HepG2 (cell line): ENCODE data around the gene FRMD4A. TPM values are rescaled to one million over a fixed set of nuclear protein-coding genes. Genes with fewer than 3 reads are reported as not detected.

Source experiments
- ATAC-seq: fragments of 200-7000 bp; cut with Tn5 transposase; 3 replicates; pipeline ENCODE4 v1.9.1; 2020; ENCODE audit warnings: mild to moderate bottlenecking, moderate library complexity
- BruUV-seq: library from RNA; stranded (reverse); fragments of 400-500 nt; replicated peaks from 2 replicates; lab custom pipeline; 2021; lab: Mats Ljungman, UMichigan
- CTCF ChIA-PET: fragments of 300-600 bp; formaldehyde crosslinking; extraction: SDS; loops from one replicate; lab custom pipeline; 2021; ENCODE audit warnings: low total read pairs, inconsistent platforms, low intra/inter-chr PET ratio; lab: Yijun Ruan, JAX
- POLR2A ChIA-PET: fragments of 350-600 bp; sonication (Branson Sonifier 250); formaldehyde crosslinking; loops from one replicate; lab custom pipeline; 2020; ENCODE audit warnings: antibody characterized with exemption, inconsistent platforms; lab: Yijun Ruan, JAX
- DNase-seq: peaks from one replicate; pipeline ENCODE4 v3.0.0-alpha.2; 2015; ENCODE audit warnings: low spot score
- FAIRE-seq: peaks from 3 replicates; lab custom pipeline; 2011; peaks lifted over from hg19 to GRCh38; lab: Jason Lieb, UNC
- H2AFZ ChIP-seq: one replicate; pipeline ENCODE4 v1.6.1; 2011; ENCODE audit warnings: low read length, inconsistent platforms
- H3K27ac ChIP-seq: fragments of 300-600 bp; 3 replicates; pipeline ENCODE4 v1.8.0; 2011; ENCODE audit warnings: mixed run types, mild to moderate bottlenecking, mixed read lengths, low read length, inconsistent platforms; ENCODE audit not compliant: insufficient read depth; ENCODE audit errors: extremely low read length
- H3K27me3 ChIP-seq, 2 experiments: fragments of 200-600 bp in 1 of 2; 2 replicates in 1 of 2; 3 replicates in 1 of 2; pipeline versions ENCODE4 v1.6.0 to v1.8.0; 2011; ENCODE audit warnings: low read length in 2 of 2, mild to moderate bottlenecking in 2 of 2, moderate library complexity in 2 of 2, inconsistent platforms in 1 of 2; ENCODE audit not compliant: insufficient read depth in 2 of 2, control insufficient read depth in 1 of 2
- H3K36me3 ChIP-seq, 2 experiments: fragments of 200-600 bp in 1 of 2; replicated peaks in 1 of 2; 2 replicates in 1 of 2; 3 replicates in 1 of 2; pipeline versions ENCODE4 v1.5.1 to v1.8.0; 2011; ENCODE audit warnings: low read length in 2 of 2, inconsistent platforms in 1 of 2; ENCODE audit not compliant: insufficient read depth in 2 of 2, control insufficient read depth in 1 of 2
- H3K4me1 ChIP-seq: 2 replicates; pipeline ENCODE4 v1.5.1; 2012; ENCODE audit warnings: low read length, inconsistent platforms; ENCODE audit not compliant: insufficient read depth
- H3K4me2 ChIP-seq: 2 replicates; pipeline ENCODE4 v1.6.0; 2011; ENCODE audit warnings: low read depth, low read length, inconsistent platforms
- H3K4me3 ChIP-seq, 3 experiments: fragments of 200-600 bp in 1 of 3; sonication (generic), shearing (Covaris generic) in 1 of 3; replicated peaks in 1 of 3; 2 replicates each; pipeline ENCODE4 v1.5.1; 2011 to 2016; ENCODE audit warnings: low read length in 3 of 3, inconsistent platforms in 2 of 3, low read depth in 2 of 3, mild to moderate bottlenecking in 2 of 3, control low read depth in 1 of 3, mixed read lengths in 1 of 3; ENCODE audit not compliant: insufficient read depth in 1 of 3
- H3K79me2 ChIP-seq: one replicate; pipeline ENCODE4 v1.6.1; 2011; ENCODE audit warnings: low read length, inconsistent platforms; ENCODE audit not compliant: insufficient read depth
- H3K9ac ChIP-seq: 2 replicates; pipeline ENCODE4 v1.6.0; 2011; ENCODE audit warnings: mild to moderate bottlenecking, low read depth, low read length, inconsistent platforms; ENCODE audit not compliant: insufficient read depth
- H3K9me3 ChIP-seq: 2 replicates; pipeline ENCODE4 v1.5.1; 2012; ENCODE audit warnings: mild to moderate bottlenecking, low read length
- H4K20me1 ChIP-seq: 2 replicates; pipeline ENCODE4 v1.6.0; 2011; ENCODE audit warnings: inconsistent platforms, mild to moderate bottlenecking, low read length, moderate library complexity; ENCODE audit not compliant: insufficient read depth
- AGO1 ChIP-seq: fragments of 200-400 bp; formaldehyde crosslinking; IDR thresholded peaks from 2 replicates; pipeline ENCODE4 v1.6.1; 2017; ENCODE audit warnings: mild to moderate bottlenecking, low read depth, low read length, moderate library complexity; ENCODE audit not compliant: poor library complexity, severe bottlenecking
- SNAI1 ChIP-seq: sonication (generic); formaldehyde crosslinking; IDR thresholded peaks from 2 replicates; pipeline ENCODE4 v1.5.0; 2020; ENCODE audit warnings: mild to moderate bottlenecking, missing genetic modification reagents, borderline replicate concordance
- ZNF550 ChIP-seq: sonication (generic); formaldehyde crosslinking; IDR thresholded peaks from 2 replicates; pipeline ENCODE4 v1.4.0; 2020; ENCODE audit warnings: mild to moderate bottlenecking, missing genetic modification reagents, borderline replicate concordance
- ZNF7 ChIP-seq: IDR thresholded peaks from 2 replicates; pipeline ENCODE4 v1.6.1; 2016; ENCODE audit warnings: missing biosample characterization, missing genetic modification reagents
- ZSCAN22 ChIP-seq: sonication (generic); formaldehyde crosslinking; IDR thresholded peaks from 2 replicates; pipeline ENCODE4 v1.4.0; 2020; ENCODE audit warnings: mild to moderate bottlenecking, missing genetic modification reagents
- WGBS: methylation state at CpG from one replicate; pipeline ENCODE4 v1.1.6; 2017; ENCODE audit warnings: low lambda C conversion rate; 5-methylcytosine and 5-hydroxymethylcytosine counted together
- in situ Hi-C: cut with HindIII; loops from 2 replicates; pipeline ENCODE4 v1.10.0; 2017; ENCODE audit warnings: low pct_unique_long_range_greater_than_20kb; ENCODE audit not compliant: extremely low pct_ligation_motif_present
- intact Hi-C: fragments of 100-400 bp; cut with micrococcal nuclease; formaldehyde crosslinking; loops from one replicate; pipeline ENCODE4 v1.10.0; 2022; ENCODE audit not compliant: unreplicated experiment
- polyA plus RNA-seq, 8 experiments: library from polyadenylated mRNA; depleted of rRNA in 3 of 8; stranded (reverse) in 7 of 8; unstranded in 1 of 8; fragments of >200 nt; fragmentation: Illumina TruSeq in 4 of 8; extraction: Trizol in 4 of 8; gene quantifications; 2 replicates each; pipeline versions ENCODE4 v1.2.1 to v1.2.3, GENCODE V29; 2011 to 2016; ENCODE audit warnings: low read depth in 4 of 8, missing spikeins in 1 of 8, mixed read lengths in 1 of 8; ENCODE audit not compliant: insufficient read depth in 1 of 8
- total RNA-seq, 5 experiments: library from RNA; depleted of rRNA; stranded (reverse); fragments of >200 nt; fragmentation: Illumina TruSeq; extraction: Trizol; gene quantifications; 2 replicates each; pipeline ENCODE4 v1.2.3, GENCODE V29; 2016; ENCODE audit warnings: low read depth in 1 of 5
- TF ChIP-seq, protein P1 (sequence below): sonication (generic); formaldehyde crosslinking; IDR thresholded peaks from 2 replicates; pipeline ENCODE4 v1.5.1; 2020; ENCODE audit warnings: missing genetic modification reagents, mild to moderate bottlenecking, borderline replicate concordance

Gene FRMD4A
- total and polyA plus RNA-seq, 2 of the 13 experiments (the other 11 are each of a cell fraction or from before 2014, with no cell fraction given): 0.09 to 0.26 TPM

DNA sequence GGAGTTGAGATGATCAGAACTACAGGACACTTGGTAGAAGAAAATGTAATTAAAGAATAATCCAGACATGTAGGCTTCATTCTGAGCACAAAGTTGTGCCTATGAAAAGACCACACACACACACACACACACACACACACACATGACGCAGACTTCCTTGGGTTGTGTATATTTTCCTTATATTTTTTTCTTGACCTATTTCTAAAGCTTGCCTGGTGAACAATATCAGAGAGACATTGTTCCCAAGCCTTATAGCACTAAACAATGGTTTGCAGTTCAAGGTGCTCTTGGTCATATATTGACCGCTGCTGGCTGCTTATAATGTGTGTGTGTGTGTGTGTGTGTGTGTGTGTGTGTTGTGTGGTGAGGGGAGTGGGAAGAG is 541.3 kb downstream of the FRMD4A start:
- no peak for FAIRE-seq
- CTCF ChIA-PET: no interaction called here
- no peaks in the 10 kb centered on the region for H3K36me3 ChIP-seq
- DNase-seq: no peak
- no peaks in the 10 kb centered on the region for H4K20me1 ChIP-seq
- in situ Hi-C loops (no loop called here), intact Hi-C loops (loop anchor here (5.0 kb wide), 2 partner anchors 453 to 688 kb away; no protein-coding TSS in a partner anchor)
- H3K4me3 ChIP-seq: no peak overlapping the region
- H2AFZ ChIP-seq: no peak overlapping the region
- BruUV-seq: no TSS peak
- H3K4me1 ChIP-seq: no peaks in the 10 kb centered on the region
- ATAC-seq: no peak
- no peak overlapping the region for H3K4me2 ChIP-seq
- H3K9me3 ChIP-seq: no peaks in the 10 kb centered on the region
- 21% methylated on average over 2 of the region's 2 CpGs for WGBS
- H3K27me3 ChIP-seq: peaks cover 2 to 25% of the 10 kb centered on the region in 2 experiments; a peak in 2 of 5 replicates
- POLR2A ChIA-PET: no interaction called here
- TF ChIP-seq, protein P1, sequence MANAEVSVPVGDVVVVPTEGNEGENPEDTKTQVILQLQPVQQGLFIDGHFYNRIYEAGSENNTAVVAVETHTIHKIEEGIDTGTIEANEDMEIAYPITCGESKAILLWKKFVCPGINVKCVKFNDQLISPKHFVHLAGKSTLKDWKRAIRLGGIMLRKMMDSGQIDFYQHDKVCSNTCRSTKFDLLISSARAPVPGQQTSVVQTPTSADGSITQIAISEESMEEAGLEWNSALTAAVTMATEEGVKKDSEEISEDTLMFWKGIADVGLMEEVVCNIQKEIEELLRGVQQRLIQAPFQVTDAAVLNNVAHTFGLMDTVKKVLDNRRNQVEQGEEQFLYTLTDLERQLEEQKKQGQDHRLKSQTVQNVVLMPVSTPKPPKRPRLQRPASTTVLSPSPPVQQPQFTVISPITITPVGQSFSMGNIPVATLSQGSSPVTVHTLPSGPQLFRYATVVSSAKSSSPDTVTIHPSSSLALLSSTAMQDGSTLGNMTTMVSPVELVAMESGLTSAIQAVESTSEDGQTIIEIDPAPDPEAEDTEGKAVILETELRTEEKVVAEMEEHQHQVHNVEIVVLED (CRISPR knock-in tag): no peak
- no peak for TF ChIP-seq ZNF550 (CRISPR knock-in tag)
- no peak for TF ChIP-seq ZNF7 (CRISPR knock-in tag)
- no peak for TF ChIP-seq SNAI1 (CRISPR knock-in tag)
- no peak overlapping the region for H3K27ac ChIP-seq
- H3K79me2 ChIP-seq: no peaks in the 10 kb centered on the region
- no peak overlapping the region for H3K9ac ChIP-seq

GRCh38 chr10:13788711-13789447 is 541.8 kb downstream of the FRMD4A start:
- TF ChIP-seq ZSCAN22 (CRISPR knock-in tag): peak; percentile 79; the same call in 1 of the 2 replicates
- TF ChIP-seq AGO1: no peak
- Histone ChIP-seq H4K20me1 (no peaks in the 10 kb centered on the region), H3K4me1 (no peaks in the 10 kb centered on the region), H3K27ac (no peak overlapping the region), H3K9ac (no peak overlapping the region), H3K79me2 (no peaks in the 10 kb centered on the region), H3K4me3 (no peak overlapping the region), H3K27me3 (peaks cover 2 to 25% of the 10 kb centered on the region in 2 experiments; a peak in 2 of 5 replicates), H2AFZ (no peak overlapping the region), H3K36me3 (no peaks in the 10 kb centered on the region), H3K9me3 (no peaks in the 10 kb centered on the region), H3K4me2 (no peak overlapping the region)
- BruUV-seq: no TSS peak
- in situ Hi-C loops: no loop called here
- CTCF ChIA-PET: no interaction called here
- POLR2A ChIA-PET: no interaction called here
- DNase-seq: no peak
- ATAC-seq: no peak
- intact Hi-C loops: loop anchor here (5.0 kb wide), 2 partner anchors 453 to 688 kb away; no protein-coding TSS in a partner anchor
- FAIRE-seq: no peak
- WGBS: 25% methylated on average over 9 of the region's 9 CpGs
